IPS-18c (cell line): ENCODE measurements around the gene PLA2G4E.

ENCODE experiments used
- H3K4me3 ChIP-seq: 2 replicates; pipeline ENCODE4 v1.7.0; 2013; ENCODE audit warnings: low read depth, mild to moderate bottlenecking, low read length, moderate library complexity; ENCODE audit not compliant: insufficient read depth
- H3K9me3 ChIP-seq: one replicate; pipeline ENCODE4 v1.6.1; 2013; ENCODE audit warnings: mild to moderate bottlenecking, low read length, moderate library complexity; ENCODE audit not compliant: control insufficient read depth, insufficient read depth

PLA2G4E gene

GRCh38 chr15:42007386-42007785 lies 13.5 kb downstream of the PLA2G4E start:
- Histone ChIP-seq H3K9me3 (no peaks in the 10 kb centered on the region), H3K4me3 (no peak overlapping the region)

DNA sequence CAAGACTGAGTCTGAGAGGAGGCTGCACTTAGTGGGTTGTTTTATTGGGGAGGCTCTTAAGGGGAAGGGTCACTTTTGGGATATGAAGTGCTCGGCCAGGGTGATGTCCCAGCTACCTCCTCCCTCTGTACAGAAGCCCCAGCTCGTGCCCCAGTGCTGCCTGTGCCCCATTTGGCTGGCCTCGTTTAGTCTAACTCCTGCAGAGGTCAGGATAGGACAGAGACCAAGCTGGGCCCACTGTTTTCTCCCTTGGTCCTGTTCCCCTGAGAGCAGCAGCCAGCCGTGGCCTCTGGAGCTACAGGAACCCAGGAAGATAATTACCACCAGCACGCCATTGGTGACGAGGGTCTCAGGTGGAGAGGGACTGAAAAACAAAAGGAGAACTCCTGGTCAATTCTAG lies 18.5 kb downstream of the PLA2G4E start:
- Histone ChIP-seq H3K4me3 (no peak overlapping the region), H3K9me3 (no peaks in the 10 kb centered on the region)

- no peaks in the 10 kb centered on the region for H3K9me3 ChIP-seq
- no peak overlapping the region for H3K4me3 ChIP-seq
Measured at GRCh38 chr15:42001236-42001635, 19.6 kb downstream of the PLA2G4E start.

GRCh38 chr15:41999290-42000285 lies 21.3 kb downstream of the PLA2G4E start:
- Histone ChIP-seq H3K9me3 (no peaks in the 10 kb centered on the region), H3K4me3 (no peak overlapping the region)

DNA sequence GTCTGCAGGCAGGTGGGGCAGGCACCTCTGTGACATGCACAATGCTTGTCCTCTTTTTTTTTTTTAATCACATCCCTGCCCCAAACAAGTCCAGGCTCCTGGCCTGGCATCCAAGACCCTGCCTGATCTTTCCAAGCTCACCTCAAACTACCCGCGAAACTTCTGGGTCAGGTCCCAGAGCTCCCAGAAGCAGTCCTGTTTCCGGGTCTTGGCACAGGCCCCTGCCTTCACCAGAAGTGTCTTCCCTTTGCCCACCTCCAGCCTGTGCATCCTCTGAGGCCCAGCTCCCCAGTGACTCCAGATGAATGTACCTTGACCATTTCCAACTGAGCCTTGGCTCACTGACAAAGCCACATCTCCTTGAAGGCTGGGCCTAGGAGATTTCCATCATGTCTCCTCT lies 23.0 kb downstream of the PLA2G4E start:
- Histone ChIP-seq H3K9me3 (no peaks in the 10 kb centered on the region), H3K4me3 (no peak overlapping the region)

- Histone ChIP-seq H3K4me3 (no peak overlapping the region), H3K9me3 (no peaks in the 10 kb centered on the region)
Measured at GRCh38 chr15:41996921-41997592, 23.8 kb downstream of the PLA2G4E start.

DNA sequence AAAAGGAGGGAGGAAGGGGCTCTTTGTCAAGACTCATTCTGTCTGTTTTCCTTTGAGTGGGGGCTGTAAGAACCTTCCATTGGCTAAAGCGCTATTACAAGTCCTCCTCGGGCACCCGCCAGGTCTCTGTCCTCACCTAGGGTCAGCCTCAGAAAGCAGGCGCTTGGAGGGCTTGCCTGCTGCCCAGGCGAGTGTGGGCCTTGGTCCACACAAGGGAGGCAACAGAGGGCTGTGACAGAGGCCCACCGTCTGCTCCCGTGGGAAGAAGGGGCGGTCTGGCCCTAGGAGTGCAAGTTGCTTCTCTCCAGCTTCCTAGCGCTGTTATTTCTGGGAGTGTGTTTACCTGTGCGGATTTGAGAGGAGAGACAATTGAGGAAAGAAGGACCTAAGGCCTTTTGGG lies 24.5 kb downstream of the PLA2G4E start:
- H3K4me3 ChIP-seq, result no peak overlapping the region
- no peaks in the 10 kb centered on the region for H3K9me3 ChIP-seq

GRCh38 chr15:41995476-41995855 lies 25.4 kb downstream of the PLA2G4E start:
- Histone ChIP-seq H3K9me3 (no peaks in the 10 kb centered on the region), H3K4me3 (no peak overlapping the region)

- Histone ChIP-seq H3K4me3 (no peak overlapping the region), H3K9me3 (no peaks in the 10 kb centered on the region)
Measured at GRCh38 chr15:41994772-41995475, 25.9 kb downstream of the PLA2G4E start.

DNA sequence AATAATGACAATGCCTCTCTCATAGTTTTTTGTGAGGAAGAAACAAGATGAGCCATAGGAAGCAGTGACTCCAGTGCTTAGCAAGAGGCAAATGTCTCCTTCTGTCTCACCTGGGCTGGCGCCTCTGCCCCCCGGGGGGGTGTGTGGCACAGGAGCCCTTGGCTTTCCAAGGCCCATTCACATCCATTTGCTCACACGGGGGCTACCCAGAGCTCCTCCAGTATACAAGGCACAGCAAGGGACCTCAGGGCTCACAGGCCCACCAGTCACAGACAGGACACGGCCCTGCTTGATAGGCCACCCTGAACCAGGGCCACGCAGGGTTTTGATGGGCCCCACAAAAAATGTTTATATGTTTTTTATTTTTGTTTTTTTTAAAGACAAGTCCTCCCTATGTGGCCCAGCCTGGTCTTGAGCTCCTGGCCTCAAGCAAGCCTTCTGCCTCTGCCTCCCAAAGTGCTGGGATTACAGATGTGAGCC lies 26.6 kb downstream of the PLA2G4E start:
- H3K9me3 ChIP-seq, result no peaks in the 10 kb centered on the region

GRCh38 chr15:41993472-41994170 lies 27.2 kb downstream of the PLA2G4E start:
- Histone ChIP-seq H3K4me3 (no peak overlapping the region), H3K9me3 (no peaks in the 10 kb centered on the region)

More for the DNA sequence above, 26.6 kb downstream of the PLA2G4E start:
- no peak overlapping the region for H3K4me3 ChIP-seq

DNA sequence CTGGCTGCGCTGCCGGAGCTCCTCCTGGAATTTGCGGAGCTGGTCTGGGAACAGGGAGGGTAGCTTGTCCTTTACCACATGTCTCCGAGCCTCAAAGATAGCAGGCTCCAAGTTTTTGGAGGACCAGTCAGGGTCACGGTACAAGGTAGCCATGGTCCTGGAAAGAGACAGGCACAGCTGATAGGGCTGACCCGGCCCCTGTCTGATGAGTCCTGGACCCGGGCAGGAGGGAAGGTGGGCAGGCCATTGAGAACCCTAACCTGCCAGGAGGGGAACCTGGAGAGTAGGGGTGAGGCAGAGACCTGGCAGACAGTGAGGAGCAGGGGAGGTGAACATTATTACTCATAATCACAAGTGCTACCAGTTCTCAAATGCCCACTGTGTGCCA lies 28.0 kb downstream of the PLA2G4E start:
- no peak overlapping the region for H3K4me3 ChIP-seq
- H3K9me3 ChIP-seq, result no peaks in the 10 kb centered on the region

GRCh38 chr15:41992151-41992802 lies 28.6 kb downstream of the PLA2G4E start:
- no peak overlapping the region for H3K4me3 ChIP-seq
- no peaks in the 10 kb centered on the region for H3K9me3 ChIP-seq

GRCh38 chr15:41990691-41991090 lies 30.2 kb downstream of the PLA2G4E start:
- no peaks in the 10 kb centered on the region for H3K9me3 ChIP-seq
- no peak overlapping the region for H3K4me3 ChIP-seq

DNA sequence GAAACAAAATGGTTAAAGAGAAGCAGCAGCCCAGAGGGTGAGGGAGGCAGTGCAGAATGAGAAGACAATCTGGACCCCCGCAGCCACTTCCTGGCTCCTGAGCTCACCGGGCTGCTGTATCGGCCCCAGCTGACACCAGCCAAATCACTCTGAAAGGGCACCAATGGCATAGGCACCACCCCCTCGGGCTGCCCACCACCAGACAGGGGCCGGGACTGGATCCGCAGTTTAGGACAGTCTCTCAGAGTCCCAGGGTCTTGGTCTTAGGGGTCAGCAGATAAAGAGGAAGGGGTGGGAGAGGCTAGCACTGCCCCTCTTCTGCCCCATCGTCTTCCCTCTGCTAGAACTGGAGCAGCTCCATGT lies 30.6 kb downstream of the PLA2G4E start:
- no peak overlapping the region for H3K4me3 ChIP-seq
- no peaks in the 10 kb centered on the region for H3K9me3 ChIP-seq

DNA sequence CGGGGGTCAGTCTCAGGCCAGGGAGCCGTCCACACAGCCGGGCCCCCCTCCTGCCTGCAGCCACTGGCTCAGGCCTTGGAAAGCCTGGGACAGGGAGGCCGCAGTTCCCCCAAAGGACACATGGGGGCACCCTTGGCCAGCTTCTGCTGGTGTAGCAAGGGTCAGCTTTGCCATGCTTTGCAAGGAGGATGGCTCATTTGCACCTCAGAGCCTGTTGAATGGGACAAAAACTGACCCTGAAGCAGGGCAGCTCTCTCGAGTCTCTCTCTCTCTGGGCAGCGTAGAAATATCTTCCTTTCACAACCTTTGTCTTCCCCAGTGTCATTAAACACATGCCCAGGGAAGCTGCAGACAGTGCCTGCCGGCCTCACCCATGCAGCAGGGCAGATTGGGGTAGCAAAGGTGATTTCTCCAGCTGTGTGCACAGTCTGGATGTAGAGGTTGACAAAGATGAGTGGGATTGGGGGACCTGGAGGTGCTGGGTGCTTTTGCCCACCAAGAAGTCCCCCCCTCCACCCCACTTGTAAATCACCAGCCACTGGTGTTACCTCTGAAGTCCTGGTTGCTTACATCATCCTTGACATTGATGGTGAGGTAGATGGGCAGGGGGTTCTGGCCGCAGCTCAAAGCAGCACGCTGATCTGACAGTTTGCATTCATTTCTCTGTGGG lies 31.1 kb downstream of the PLA2G4E start:
- no peak overlapping the region for H3K4me3 ChIP-seq
- no peaks in the 10 kb centered on the region for H3K9me3 ChIP-seq
